Gastroesophageal sphincter (tissue), 4 donors: ENCODE measurements around the gene MSRB1. TPM values are rescaled to one million over a fixed set of nuclear protein-coding genes. Genes with fewer than 3 reads are reported as not detected.

Experiments used
- ATAC-seq: fragments of 150-250 bp; one replicate; pipeline ENCODE4 v1.9.1; 2016; ENCODE audit warnings: mild to moderate bottlenecking, moderate library complexity
- H3K27ac ChIP-seq, 4 donors: fragments of 200-600 bp; sonication (generic) in 3 of 4; 1 replicate in 3 of 4; 2 replicates in 1 of 4; pipeline ENCODE4 v1.5.1; 2016 to 2019
- H3K27me3 ChIP-seq: fragments of 200-600 bp; sonication (generic); one replicate; pipeline ENCODE4 v1.5.1; 2019
- H3K36me3 ChIP-seq, 2 donors: fragments of 200-600 bp; sonication (generic); one replicate each; pipeline ENCODE4 v1.5.1; 2019; ENCODE audit warnings: control low read depth in 1 of 2
- H3K4me1 ChIP-seq, 3 donors: fragments of 200-600 bp; sonication (generic); 1 replicate in 2 of 3; 2 replicates in 1 of 3; pipeline ENCODE4 v1.5.1; 2016 to 2019; ENCODE audit warnings: control low read depth in 2 of 3
- H3K4me3 ChIP-seq, 2 donors: fragments of 200-600 bp; sonication (generic); one replicate each; pipeline ENCODE4 v1.5.1; 2019; ENCODE audit warnings: mild to moderate bottlenecking in 1 of 2, moderate library complexity in 1 of 2
- H3K9me3 ChIP-seq, 3 donors: fragments of 200-600 bp; sonication (generic); one replicate each; pipeline ENCODE4 v1.5.1; 2017 to 2019; ENCODE audit warnings: control low read depth in 2 of 3
- EP300 ChIP-seq: sonication (generic); formaldehyde crosslinking; IDR thresholded peaks from one replicate; pipeline ENCODE4 v1.6.1; 2017; ENCODE audit warnings: antibody characterized with exemption, mild to moderate bottlenecking
- POLR2A ChIP-seq, 2 donors: fragments of 450-650 bp; IDR thresholded peaks; one replicate each; pipeline ENCODE4 v1.6.1; 2017; ENCODE audit warnings: antibody characterized with exemption in 2 of 2, mild to moderate bottlenecking in 2 of 2, moderate library complexity in 1 of 2
- POLR2AphosphoS5 ChIP-seq: sonication (generic); formaldehyde crosslinking; IDR thresholded peaks from one replicate; pipeline ENCODE4 v1.6.1; 2017; ENCODE audit warnings: antibody characterized with exemption
- WGBS, 2 donors: methylation state at CpG; one replicate each; pipeline ENCODE4 v1.1.5; 2018; ENCODE audit warnings: low coverage in 1 of 2; 5-methylcytosine and 5-hydroxymethylcytosine counted together
- total RNA-seq, 4 donors: library from RNA; depleted of rRNA; stranded (reverse); fragments of >200 nt; gene quantifications; one replicate each; pipeline ENCODE4 v1.1.0, GENCODE V29; 2016
- TF ChIP-seq, protein P1 (sequence below), 4 experiments: fragments of 200-600 bp in 2 of 4; fragments of 450-650 bp in 2 of 4; sonication (generic) in 1 of 4; IDR thresholded peaks; one replicate each; pipeline ENCODE4 v1.5.1; 2017 to 2019; ENCODE audit warnings: antibody characterized with exemption in 4 of 4, mild to moderate bottlenecking in 2 of 4, moderate library complexity in 2 of 4

Gene MSRB1
- total RNA-seq, 4 donors from 2014 or later, result 23.8 to 53.7 (median 44.8) TPM

DNA sequence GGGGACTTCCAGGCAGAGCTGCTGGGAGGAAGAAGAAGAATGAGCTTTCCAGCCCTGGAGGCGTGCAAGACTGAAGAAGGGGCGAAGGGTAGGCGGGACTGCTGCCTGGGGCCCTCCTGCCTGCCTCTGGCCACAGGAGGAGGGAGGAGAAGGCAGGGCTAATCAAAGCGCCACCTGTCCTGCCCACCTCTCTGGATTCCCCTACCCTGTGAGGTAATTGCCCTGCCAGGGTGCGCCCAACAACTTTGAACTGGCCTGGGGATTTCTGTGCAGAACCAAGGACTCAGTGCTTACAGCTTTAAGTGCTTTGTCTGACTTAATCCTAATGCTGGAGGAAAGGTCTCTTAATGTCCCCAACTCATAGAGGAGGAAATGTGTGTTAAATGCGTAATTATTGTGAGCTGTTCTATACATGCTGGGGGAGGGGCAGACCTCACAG, 38.4 kb upstream of the MSRB1 start, which contains the start of gene NOXO1:
Gene NOXO1 (minus strand): TSS at position 72 of the 439 bp plus-strand sequence. CDS start 290 bp downstream, outside the sequence.
- no peak within 1 kb of the TSS for H3K4me3 ChIP-seq
- peaks cover 0 to 48% (median 11%) of the 10 kb centered on the region in 3 donors for H3K4me1 ChIP-seq
- H3K36me3 ChIP-seq, result peaks cover 0 to 41% of the 10 kb centered on the region in 2 donors
- WGBS, 2 donors, result 29 to 40% methylated on average over 1 to 5 of the region's 6 CpGs
- H3K27ac ChIP-seq, result no peak within 1 kb of the TSS
- TF ChIP-seq EP300, result no peak
- no peak for TF ChIP-seq POLR2A (IDR thresholded peaks at IDR 0.05)
- TF ChIP-seq, protein P1, sequence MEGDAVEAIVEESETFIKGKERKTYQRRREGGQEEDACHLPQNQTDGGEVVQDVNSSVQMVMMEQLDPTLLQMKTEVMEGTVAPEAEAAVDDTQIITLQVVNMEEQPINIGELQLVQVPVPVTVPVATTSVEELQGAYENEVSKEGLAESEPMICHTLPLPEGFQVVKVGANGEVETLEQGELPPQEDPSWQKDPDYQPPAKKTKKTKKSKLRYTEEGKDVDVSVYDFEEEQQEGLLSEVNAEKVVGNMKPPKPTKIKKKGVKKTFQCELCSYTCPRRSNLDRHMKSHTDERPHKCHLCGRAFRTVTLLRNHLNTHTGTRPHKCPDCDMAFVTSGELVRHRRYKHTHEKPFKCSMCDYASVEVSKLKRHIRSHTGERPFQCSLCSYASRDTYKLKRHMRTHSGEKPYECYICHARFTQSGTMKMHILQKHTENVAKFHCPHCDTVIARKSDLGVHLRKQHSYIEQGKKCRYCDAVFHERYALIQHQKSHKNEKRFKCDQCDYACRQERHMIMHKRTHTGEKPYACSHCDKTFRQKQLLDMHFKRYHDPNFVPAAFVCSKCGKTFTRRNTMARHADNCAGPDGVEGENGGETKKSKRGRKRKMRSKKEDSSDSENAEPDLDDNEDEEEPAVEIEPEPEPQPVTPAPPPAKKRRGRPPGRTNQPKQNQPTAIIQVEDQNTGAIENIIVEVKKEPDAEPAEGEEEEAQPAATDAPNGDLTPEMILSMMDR (IDR thresholded peaks at IDR 0.05), result no peak
- TF ChIP-seq POLR2AphosphoS5, result no peak
- H3K27me3 ChIP-seq, result peaks cover 69% of the 10 kb centered on the region
- ATAC-seq, result no peak
- no peaks in the 10 kb centered on the region for H3K9me3 ChIP-seq

DNA sequence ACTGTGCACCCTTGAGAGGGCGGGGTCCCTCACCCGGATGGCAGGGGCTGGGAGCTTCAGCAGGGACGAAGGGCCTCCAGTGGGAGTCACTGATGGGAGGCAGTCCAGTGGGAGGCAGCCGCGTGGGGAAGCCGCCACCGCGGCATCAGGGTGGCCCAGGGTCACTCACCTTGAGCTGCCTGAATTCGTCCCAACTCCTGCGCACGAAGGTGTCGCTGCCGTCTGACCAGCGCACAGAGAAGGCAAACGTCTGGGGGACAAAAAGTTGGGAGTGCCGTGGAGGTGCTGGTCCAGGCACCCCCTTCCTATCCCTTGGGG, 37.7 kb upstream of the MSRB1 start:
- Histone ChIP-seq H3K27me3 (peaks cover 76% of the 10 kb centered on the region), H3K36me3 (peaks cover 0 to 41% of the 10 kb centered on the region in 2 donors), H3K4me1 (peaks cover 0 to 48% (median 11%) of the 10 kb centered on the region in 3 donors), H3K4me3 (no peak overlapping the region), H3K27ac (no peak overlapping the region), H3K9me3 (no peaks in the 10 kb centered on the region)
- WGBS, 2 donors, result 10% methylated on average over 4 of the region's 16 CpGs; no CpG with 5 or more reads in 1 of the 2 donors
- TF ChIP-seq POLR2AphosphoS5 (no peak), POLR2A (IDR thresholded peaks at IDR 0.05) (no peak), EP300 (no peak)
- TF ChIP-seq, protein P1 (IDR thresholded peaks at IDR 0.05), result no peak
- no peak for ATAC-seq

DNA sequence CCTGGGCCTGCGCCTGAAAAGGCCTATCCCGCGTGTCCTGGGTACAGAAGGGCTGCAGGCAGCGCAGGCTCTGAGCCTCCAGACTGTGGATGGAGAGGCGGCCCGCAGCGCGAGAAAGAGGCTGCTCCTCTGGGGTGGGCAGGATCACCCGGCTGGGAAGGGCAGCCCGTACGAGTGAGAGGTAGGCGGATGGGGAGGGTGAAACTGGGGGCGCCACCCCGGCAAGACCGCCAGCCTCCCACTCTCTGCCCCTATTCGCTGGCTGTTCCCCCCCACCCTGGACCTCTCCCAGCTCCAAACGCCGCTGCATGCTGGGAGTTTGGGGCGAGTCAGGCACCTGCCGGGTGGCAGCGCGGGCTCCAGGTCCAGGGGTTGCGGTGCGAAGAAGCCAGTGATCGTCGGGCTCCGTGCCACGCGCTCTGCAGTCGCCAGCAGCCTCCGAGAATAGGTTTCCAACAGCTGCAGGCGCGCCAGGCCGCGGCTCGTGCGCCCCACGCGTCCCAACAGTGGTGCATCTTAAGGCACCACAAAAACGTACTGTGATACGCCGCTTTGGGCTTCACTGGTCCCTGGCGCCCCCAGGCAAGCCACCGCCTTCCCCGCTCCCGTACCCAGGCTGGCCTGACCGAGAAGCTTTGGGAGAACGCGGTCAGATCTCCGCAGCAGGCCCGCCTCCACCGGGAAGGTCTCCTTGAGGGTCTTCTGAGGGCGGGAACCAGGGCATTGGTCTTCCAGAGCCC, 37.2 kb upstream of the MSRB1 start:
- Histone ChIP-seq H3K27me3 (peaks cover 81% of the 10 kb centered on the region), H3K4me3 (no peak overlapping the region), H3K9me3 (no peaks in the 10 kb centered on the region), H3K36me3 (peaks cover 0 to 41% of the 10 kb centered on the region in 2 donors), H3K27ac (no peak overlapping the region), H3K4me1 (peaks cover 0 to 42% (median 9%) of the 10 kb centered on the region in 3 donors)
- no peak for TF ChIP-seq POLR2AphosphoS5
- TF ChIP-seq EP300, result no peak
- TF ChIP-seq, protein P1 (IDR thresholded peaks at IDR 0.05), result no peak
- TF ChIP-seq POLR2A (IDR thresholded peaks at IDR 0.05), result no peak
- WGBS, 2 donors, result 12% methylated on average over 5 of the region's 53 CpGs; no CpG with 5 or more reads in 1 of the 2 donors
- ATAC-seq, result no peak

DNA sequence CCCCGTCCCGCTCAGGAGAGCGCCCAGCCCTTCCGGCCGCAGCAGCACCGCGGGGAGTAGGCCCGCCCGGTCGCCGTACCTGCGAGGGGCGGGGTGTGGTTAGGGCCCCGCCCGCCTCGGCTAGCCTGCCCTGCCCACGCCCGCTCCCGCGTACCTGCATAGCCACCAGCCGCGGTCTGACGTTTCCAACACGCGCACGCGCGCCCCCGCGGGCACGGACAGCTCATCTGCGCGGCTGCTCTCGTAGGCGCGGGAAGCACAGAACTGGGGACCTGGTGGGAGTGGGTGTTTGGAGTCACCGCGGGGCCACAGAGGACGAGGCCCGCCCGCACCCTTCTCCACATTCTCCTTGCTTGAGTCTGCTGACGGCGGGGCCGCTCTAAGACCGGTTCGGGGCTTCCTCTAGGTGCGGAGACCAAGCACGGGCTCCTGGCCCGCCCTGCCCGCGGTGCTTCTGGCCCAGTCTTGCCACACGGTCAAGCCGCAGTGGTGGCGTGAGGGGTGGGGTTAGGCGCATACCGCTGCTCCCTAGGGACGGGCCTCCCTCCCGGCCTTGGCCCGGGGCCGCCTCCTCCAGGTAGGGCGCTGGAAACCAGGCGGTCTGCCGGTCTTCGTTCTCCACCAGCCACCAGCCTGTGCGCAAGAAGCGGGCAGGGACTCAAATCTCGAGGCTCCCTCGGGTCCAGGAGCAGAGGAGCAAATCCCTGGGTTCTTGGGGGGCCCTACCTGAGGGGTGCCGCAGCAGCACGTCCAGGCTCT, 36.5 kb upstream of the MSRB1 start:
- WGBS, 2 donors, result 20% methylated on average over 4 of the region's 70 CpGs; no CpG with 5 or more reads in 1 of the 2 donors
- no peak overlapping the region for H3K27ac ChIP-seq
- ATAC-seq, result no peak

More for the DNA sequence above, 36.5 kb upstream of the MSRB1 start:
- TF ChIP-seq EP300 (no peak), POLR2AphosphoS5 (no peak), POLR2A (IDR thresholded peaks at IDR 0.05) (no peak)
- TF ChIP-seq, protein P1 (IDR thresholded peaks at IDR 0.05), result no peak
- peaks cover 0 to 35% (median 1%) of the 10 kb centered on the region in 3 donors for H3K4me1 ChIP-seq
- no peaks in the 10 kb centered on the region for H3K9me3 ChIP-seq
- H3K36me3 ChIP-seq, result peaks cover 0 to 46% of the 10 kb centered on the region in 2 donors
- H3K27me3 ChIP-seq, result peaks cover 89% of the 10 kb centered on the region
- H3K4me3 ChIP-seq, result no peak overlapping the region
